IMR-90 (cell line): ENCODE measurements around the gene S100A13. TPM values are rescaled to one million over a fixed set of nuclear protein-coding genes. Genes with fewer than 3 reads are reported as not detected.

Experiments used
- ATAC-seq: fragments of 200-7000 bp; cut with Tn5 transposase; 2 replicates; pipeline ENCODE4 v1.9.1; 2020; ENCODE audit warnings: low read depth, mild to moderate bottlenecking, moderate library complexity
- BruUV-seq: library from RNA; stranded (reverse); fragments of 400-500 nt; replicated peaks from 2 replicates; lab custom pipeline; 2021; lab: Mats Ljungman, UMichigan
- CTCF ChIA-PET: fragments of 300-600 bp; formaldehyde crosslinking; extraction: SDS; loops from one replicate; lab custom pipeline; 2021; ENCODE audit warnings: antibody characterized with exemption; lab: Yijun Ruan, JAX
- POLR2A ChIA-PET: fragments of 300-600 bp; sonication (Branson Sonifier 250); formaldehyde crosslinking; loops from one replicate; lab custom pipeline; 2022; ENCODE audit warnings: antibody characterized with exemption; ENCODE audit not compliant: unreplicated experiment; lab: Charles Lee
- DNase-seq: peaks from one replicate; pipeline ENCODE4 v3.0.0; 2013
- H2AFZ ChIP-seq: replicated peaks from 2 replicates; pipeline ENCODE3; 2013; ENCODE audit warnings: low read length, mild to moderate bottlenecking; ENCODE audit not compliant: poor library complexity
- H2AK5ac ChIP-seq: 2 replicates; pipeline ENCODE4 v1.6.1; 2013; ENCODE audit warnings: low read depth, low read length, inconsistent platforms
- H2AK9ac ChIP-seq: replicated peaks from 2 replicates; pipeline ENCODE3; 2013; ENCODE audit warnings: mild to moderate bottlenecking, low read depth, low read length, moderate library complexity; ENCODE audit not compliant: poor library complexity
- H2BK120ac ChIP-seq: 2 replicates; pipeline ENCODE4 v1.6.1; 2013; ENCODE audit warnings: low read depth, low read length, inconsistent platforms
- H2BK15ac ChIP-seq: 3 replicates; pipeline ENCODE4 v1.6.1; 2013; ENCODE audit warnings: low read depth, low read length, inconsistent platforms
- H2BK20ac ChIP-seq: 2 replicates; pipeline ENCODE4 v1.6.1; 2013; ENCODE audit warnings: low read depth, mild to moderate bottlenecking, inconsistent platforms, low read length, moderate library complexity
- H2BK5ac ChIP-seq: 2 replicates; pipeline ENCODE4 v1.6.1; 2013; ENCODE audit warnings: mild to moderate bottlenecking, low read depth, low read length, inconsistent platforms; ENCODE audit not compliant: poor library complexity, severe bottlenecking
- H3K14ac ChIP-seq: replicated peaks from 2 replicates; pipeline ENCODE4 v1.6.1; 2013; ENCODE audit warnings: low read depth, low read length, inconsistent platforms
- H3K18ac ChIP-seq: 2 replicates; pipeline ENCODE4 v1.6.1; 2013; ENCODE audit warnings: low read depth, low read length, control low read depth
- H3K23ac ChIP-seq: 2 replicates; pipeline ENCODE4 v1.6.1; 2013; ENCODE audit warnings: low read depth, low read length, inconsistent platforms
- H3K27ac ChIP-seq: 2 replicates; pipeline ENCODE4 v1.5.1; 2013; ENCODE audit warnings: mild to moderate bottlenecking, control low read depth, low read length; ENCODE audit not compliant: insufficient read depth
- H3K27me3 ChIP-seq: 2 replicates; pipeline ENCODE4 v1.6.1; 2013; ENCODE audit warnings: low read length; ENCODE audit not compliant: control insufficient read depth, insufficient read depth
- H3K36me3 ChIP-seq: 2 replicates; pipeline ENCODE4 v1.6.1; 2013; ENCODE audit warnings: low read length, mixed read lengths; ENCODE audit not compliant: control insufficient read depth, insufficient read depth
- H3K4ac ChIP-seq: 2 replicates; pipeline ENCODE4 v1.6.1; 2013; ENCODE audit warnings: low read depth, low read length, inconsistent platforms
- H3K4me1 ChIP-seq: 2 replicates; pipeline ENCODE4 v1.6.1; 2013; ENCODE audit warnings: low read length, mixed read lengths; ENCODE audit not compliant: control insufficient read depth, insufficient read depth
- H3K4me2 ChIP-seq: 2 replicates; pipeline ENCODE4 v1.6.1; 2013; ENCODE audit warnings: low read depth, mild to moderate bottlenecking, control low read depth, low read length, moderate library complexity
- H3K4me3 ChIP-seq: 2 replicates; pipeline ENCODE4 v1.5.1; 2013; ENCODE audit warnings: low read depth, mild to moderate bottlenecking, control low read depth, low read length, moderate library complexity; ENCODE audit not compliant: insufficient read depth
- H3K56ac ChIP-seq: 2 replicates; pipeline ENCODE4 v1.6.1; 2013; ENCODE audit warnings: low read length, inconsistent platforms; ENCODE audit not compliant: insufficient read depth; ENCODE audit errors: extremely low read depth
- H3K79me1 ChIP-seq, 2 experiments: 2 replicates each; pipeline ENCODE4 v1.6.1; 2013; ENCODE audit warnings: low read length in 2 of 2, inconsistent platforms in 1 of 2, low read depth in 1 of 2
- H3K9ac ChIP-seq: 2 replicates; pipeline ENCODE4 v1.6.1; 2013; ENCODE audit warnings: low read depth, low read length, control low read depth
- H3K9me1 ChIP-seq: 2 replicates; pipeline ENCODE4 v1.6.1; 2013; ENCODE audit warnings: low read length, inconsistent platforms; ENCODE audit not compliant: insufficient read depth
- H3K9me3 ChIP-seq: 2 replicates; pipeline ENCODE4 v1.6.1; 2013; ENCODE audit warnings: low read length; ENCODE audit not compliant: control insufficient read depth, insufficient read depth
- H4K20me1 ChIP-seq: 2 replicates; pipeline ENCODE4 v1.6.1; 2013; ENCODE audit warnings: low read length, inconsistent platforms; ENCODE audit not compliant: insufficient read depth
- H4K5ac ChIP-seq: 2 replicates; pipeline ENCODE4 v1.6.1; 2013; ENCODE audit warnings: mild to moderate bottlenecking, low read depth, low read length, control low read depth
- H4K8ac ChIP-seq, 2 experiments: 2 replicates each; pipeline ENCODE4 v1.6.1; 2013; ENCODE audit warnings: low read depth in 2 of 2, low read length in 2 of 2, control low read depth in 1 of 2, inconsistent platforms in 1 of 2
- H4K91ac ChIP-seq: 2 replicates; pipeline ENCODE4 v1.6.1; 2013; ENCODE audit warnings: low read depth, low read length, inconsistent platforms; ENCODE audit not compliant: insufficient read depth
- BHLHE40 ChIP-seq: fragments of 150-350 bp; IDR thresholded peaks from 2 replicates; pipeline ENCODE4 v1.6.1; 2016; ENCODE audit warnings: mild to moderate bottlenecking, low read depth, low read length
- CEBPB ChIP-seq: IDR thresholded peaks from 2 replicates; pipeline ENCODE4 v1.6.1; 2012; ENCODE audit warnings: low read depth, low read length, improper control_type of control experiment
- CHD1 ChIP-seq: IDR thresholded peaks from 2 replicates; pipeline ENCODE4 v1.6.1; 2012; ENCODE audit warnings: low read depth, low read length, improper control_type of control experiment
- FOS ChIP-seq: fragments of 150-350 bp; IDR thresholded peaks from 2 replicates; pipeline ENCODE4 v1.6.1; 2016; ENCODE audit warnings: low read depth, low read length
- MAFK ChIP-seq: IDR thresholded peaks from 2 replicates; pipeline ENCODE4 v1.6.1; 2012; ENCODE audit warnings: low read depth, low read length, improper control_type of control experiment
- MAZ ChIP-seq: IDR thresholded peaks from 2 replicates; pipeline ENCODE4 v1.6.1; 2012; ENCODE audit warnings: low read depth, mild to moderate bottlenecking, low read length, improper control_type of control experiment, moderate library complexity, borderline replicate concordance
- MXI1 ChIP-seq: IDR thresholded peaks from 2 replicates; pipeline ENCODE4 v1.6.1; 2012; ENCODE audit warnings: low read depth, mild to moderate bottlenecking, low read length, moderate library complexity, borderline replicate concordance
- NFE2L2 ChIP-seq: fragments of 150-350 bp; IDR thresholded peaks from 2 replicates; pipeline ENCODE4 v1.6.1; 2016; ENCODE audit warnings: low read depth, mild to moderate bottlenecking, low read length
- POLR2A ChIP-seq: IDR thresholded peaks from 2 replicates; pipeline ENCODE4 v1.6.1; 2012; ENCODE audit warnings: mild to moderate bottlenecking, low read depth, low read length
- RAD21 ChIP-seq: IDR thresholded peaks from 2 replicates; pipeline ENCODE4 v1.6.1; 2012; ENCODE audit warnings: low read length, improper control_type of control experiment
- RCOR1 ChIP-seq: IDR thresholded peaks from 2 replicates; pipeline ENCODE4 v1.6.1; 2012; ENCODE audit warnings: mild to moderate bottlenecking, low read length, improper control_type of control experiment; ENCODE audit not compliant: insufficient replicate concordance
- RFX5 ChIP-seq: IDR thresholded peaks from 2 replicates; pipeline ENCODE4 v1.8.0; 2012; ENCODE audit warnings: low read depth, mild to moderate bottlenecking, low read length, moderate library complexity
- SMC3 ChIP-seq: fragments of 150-350 bp; IDR thresholded peaks from 2 replicates; pipeline ENCODE4 v1.6.1; 2016; ENCODE audit warnings: low read depth, mild to moderate bottlenecking, antibody characterized with exemption, low read length, moderate library complexity
- WGBS, 2 experiments: methylation state at CpG; one replicate each; pipeline versions ENCODE4 v1.1.5 to v1.1.7; 2013; ENCODE audit warnings: missing lambda C conversion rate in 2 of 2; ENCODE audit not compliant: insufficient read length in 1 of 2; ENCODE audit errors: extremely low coverage in 2 of 2; 5-methylcytosine and 5-hydroxymethylcytosine counted together
- dilution Hi-C: fragments of 300-500 bp; cut with HindIII; formaldehyde crosslinking; loops from one replicate; pipeline ENCODE4 v1.14.3; 2018; ENCODE audit warnings: low sequenced_read_pairs; ENCODE audit not compliant: unreplicated experiment
- in situ Hi-C: fragments of 300-500 bp; cut with MboI; formaldehyde crosslinking; loops from 3 replicates; pipeline ENCODE4 v1.14.3; 2019; ENCODE audit warnings: low sequenced_read_pairs, inconsistent platforms, mixed read lengths
- intact Hi-C: fragments of 100-400 bp; cut with micrococcal nuclease; formaldehyde crosslinking; loops from 2 replicates; pipeline ENCODE4 v1.10.0; 2022
- polyA plus RNA-seq, 3 experiments: library from polyadenylated mRNA; depleted of rRNA; stranded (reverse); fragments of >200 nt; gene quantifications; 2 replicates each; pipeline ENCODE4 v1.2.3, GENCODE V29; 2012; ENCODE audit warnings: low replicate concordance in 1 of 3
- total RNA-seq: library from RNA; depleted of rRNA; stranded (reverse); fragments of >200 nt; gene quantifications from 2 replicates; pipeline ENCODE4 v1.2.3, GENCODE V29; 2012
- TF ChIP-seq, protein P1 (sequence below): conservative IDR thresholded peaks from 2 replicates; pipeline ENCODE4 v1.5.1; 2012; ENCODE audit warnings: mild to moderate bottlenecking, low read depth, low read length, improper control_type of control experiment
- TF ChIP-seq, protein P2 (sequence below): fragments of 150-350 bp; IDR thresholded peaks from 2 replicates; pipeline ENCODE4 v1.6.1; 2016; ENCODE audit warnings: low read depth, mild to moderate bottlenecking, low read length, moderate library complexity, borderline replicate concordance

Gene S100A13
- total and polyA plus RNA-seq, 2 of the 4 experiments (the other 2 are of a cell fraction), result 122 to 468 TPM

GRCh38 chr1:153658400-153659174 is 31.3 kb upstream of the S100A13 start, which contains the start of gene SNAPIN:
SNAPIN (plus strand) TSS chr1:153658703; CDS start chr1:153658744, 41 bp downstream.
- ATAC-seq (peak; percentile 99), DNase-seq (peak; percentile 80)
- Histone ChIP-seq H3K79me1 (peaks cover 14 to 24% of the 10 kb centered on the region in 2 experiments; a peak in 3 of 4 replicates), H2AK5ac (peak within 1 kb of the TSS; percentile 75; the same call in 1 of the 2 replicates), H3K4me2 (peak within 1 kb of the TSS; percentile 83), H3K9ac (peak within 1 kb of the TSS; percentile 85), H3K9me3 (no peaks in the 10 kb centered on the region), H3K4me1 (peaks cover 1% of the 10 kb centered on the region), H2AK9ac (peak within 1 kb of the TSS; percentile 50), H2AFZ (peak within 1 kb of the TSS; percentile 96), H3K18ac (no peak within 1 kb of the TSS), H2BK20ac (no peak within 1 kb of the TSS), H4K8ac (peak within 1 kb of the TSS; percentile 79 to 94), H3K27ac (peak within 1 kb of the TSS; percentile 92), H3K4ac (peak within 1 kb of the TSS; percentile 74), H4K5ac (peak within 1 kb of the TSS; percentile 92), H3K36me3 (peaks cover 25% of the 10 kb centered on the region), H3K9me1 (no peaks in the 10 kb centered on the region; the same call in 1 of the 2 replicates), H2BK120ac (peak within 1 kb of the TSS; percentile 73), H2BK15ac (no peak within 1 kb of the TSS), H4K20me1 (no peaks in the 10 kb centered on the region), H3K14ac (peak within 1 kb of the TSS; percentile 77), H2BK5ac (peak within 1 kb of the TSS; percentile 89), H3K4me3 (peak within 1 kb of the TSS; percentile 94), H3K27me3 (no peaks in the 10 kb centered on the region), H4K91ac (peak within 1 kb of the TSS; percentile 63; the same call in 1 of the 2 replicates), H3K23ac (peak within 1 kb of the TSS; percentile 41), H3K56ac (peak within 1 kb of the TSS; percentile 56)
- in situ Hi-C loops (no loop called here), dilution Hi-C loops (no loop called here), intact Hi-C loops (loop anchor here (2.0 kb wide), 1 partner anchor 86 kb away; no protein-coding TSS in a partner anchor)
- TSS peak; percentile 64 for BruUV-seq
- 0% methylated on average over 22 of the region's 53 CpGs; no CpG with 5 or more reads in 1 of the 2 experiments for WGBS, 2 experiments
- ChIA-PET POLR2A (no interaction called here), CTCF (interaction anchor here (0.7 to 1.5 kb wide), 3 partner anchors 25 to 126 kb away, joined by 3 to 4 read pairs (median 3); partner anchors contain the start of gene CHTOP)
- TF ChIP-seq CEBPB, result no peak
- no peak for TF ChIP-seq CHD1
- TF ChIP-seq MAFK, result no peak
- TF ChIP-seq, protein P1, sequence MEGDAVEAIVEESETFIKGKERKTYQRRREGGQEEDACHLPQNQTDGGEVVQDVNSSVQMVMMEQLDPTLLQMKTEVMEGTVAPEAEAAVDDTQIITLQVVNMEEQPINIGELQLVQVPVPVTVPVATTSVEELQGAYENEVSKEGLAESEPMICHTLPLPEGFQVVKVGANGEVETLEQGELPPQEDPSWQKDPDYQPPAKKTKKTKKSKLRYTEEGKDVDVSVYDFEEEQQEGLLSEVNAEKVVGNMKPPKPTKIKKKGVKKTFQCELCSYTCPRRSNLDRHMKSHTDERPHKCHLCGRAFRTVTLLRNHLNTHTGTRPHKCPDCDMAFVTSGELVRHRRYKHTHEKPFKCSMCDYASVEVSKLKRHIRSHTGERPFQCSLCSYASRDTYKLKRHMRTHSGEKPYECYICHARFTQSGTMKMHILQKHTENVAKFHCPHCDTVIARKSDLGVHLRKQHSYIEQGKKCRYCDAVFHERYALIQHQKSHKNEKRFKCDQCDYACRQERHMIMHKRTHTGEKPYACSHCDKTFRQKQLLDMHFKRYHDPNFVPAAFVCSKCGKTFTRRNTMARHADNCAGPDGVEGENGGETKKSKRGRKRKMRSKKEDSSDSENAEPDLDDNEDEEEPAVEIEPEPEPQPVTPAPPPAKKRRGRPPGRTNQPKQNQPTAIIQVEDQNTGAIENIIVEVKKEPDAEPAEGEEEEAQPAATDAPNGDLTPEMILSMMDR, result peak; percentile 28; the same call in 1 of the 2 replicates
- no peak for TF ChIP-seq RFX5
- TF ChIP-seq SMC3, result no peak
- TF ChIP-seq POLR2A, result peak; percentile 42; the same call in 1 of the 2 replicates
- no peak for TF ChIP-seq BHLHE40
- peak; percentile 34; the same call in 1 of the 2 replicates for TF ChIP-seq MXI1
- no peak for TF ChIP-seq RAD21
- TF ChIP-seq, protein P2, sequence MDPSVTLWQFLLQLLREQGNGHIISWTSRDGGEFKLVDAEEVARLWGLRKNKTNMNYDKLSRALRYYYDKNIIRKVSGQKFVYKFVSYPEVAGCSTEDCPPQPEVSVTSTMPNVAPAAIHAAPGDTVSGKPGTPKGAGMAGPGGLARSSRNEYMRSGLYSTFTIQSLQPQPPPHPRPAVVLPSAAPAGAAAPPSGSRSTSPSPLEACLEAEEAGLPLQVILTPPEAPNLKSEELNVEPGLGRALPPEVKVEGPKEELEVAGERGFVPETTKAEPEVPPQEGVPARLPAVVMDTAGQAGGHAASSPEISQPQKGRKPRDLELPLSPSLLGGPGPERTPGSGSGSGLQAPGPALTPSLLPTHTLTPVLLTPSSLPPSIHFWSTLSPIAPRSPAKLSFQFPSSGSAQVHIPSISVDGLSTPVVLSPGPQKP, result no peak
- TF ChIP-seq MAZ, result peak; percentile 90; the same call in 1 of the 2 replicates
- no peak for TF ChIP-seq FOS
- TF ChIP-seq RCOR1, result no peak
- TF ChIP-seq NFE2L2, result no peak
